Hepatocyte (in vitro differentiated cells): ENCODE results near the gene CCDC187.

Experiments
- CTCF ChIP-seq: fragments of 200-600 bp; sonication (generic); IDR thresholded peaks from 2 replicates; pipeline ENCODE4 v1.5.1; 2016; ENCODE audit warnings: antibody characterized with exemption, mild to moderate bottlenecking; ENCODE audit not compliant: poor library complexity
- EZH2 ChIP-seq: fragments of 200-600 bp; sonication (generic); IDR thresholded peaks from 2 replicates; pipeline ENCODE4 v1.6.1; 2016; ENCODE audit warnings: antibody characterized with exemption, mild to moderate bottlenecking, borderline replicate concordance
- EZH2phosphoT487 ChIP-seq: fragments of 200-600 bp; sonication (generic); IDR thresholded peaks from one replicate; pipeline ENCODE4 v1.6.1; 2018; ENCODE audit warnings: antibody characterized with exemption, mild to moderate bottlenecking, low read depth, moderate library complexity; ENCODE audit not compliant: unreplicated experiment, severe bottlenecking

GRCh38 chr9:136338511-136338910, 34.6 kb upstream of the CCDC187 start:
- no peak for TF ChIP-seq EZH2
- TF ChIP-seq EZH2phosphoT487, result no peak
- no peak for TF ChIP-seq CTCF
